H9 (cell line): ENCODE results near the gene TRPV5. TPM values are rescaled to one million over a fixed set of nuclear protein-coding genes. Genes with fewer than 3 reads are reported as not detected.

ENCODE experiments used
- DNase-seq: peaks from one replicate; pipeline ENCODE4 v3.0.0-alpha.2; 2017
- H2AFZ ChIP-seq: one replicate; pipeline ENCODE4 v1.6.1; 2013; ENCODE audit warnings: mild to moderate bottlenecking, low read length, control low read depth, moderate library complexity
- H2AK5ac ChIP-seq: 2 replicates; pipeline ENCODE4 v1.6.1; 2013; ENCODE audit warnings: low read length, control low read depth, mixed read lengths; ENCODE audit not compliant: insufficient read length
- H2BK120ac ChIP-seq: one replicate; pipeline ENCODE4 v1.6.1; 2013; ENCODE audit warnings: low read depth, mild to moderate bottlenecking, low read length, control low read depth, inconsistent platforms; ENCODE audit not compliant: poor library complexity, severe bottlenecking
- H2BK12ac ChIP-seq: 2 replicates; pipeline ENCODE4 v1.6.1; 2013; ENCODE audit warnings: low read length, control low read depth, mixed read lengths, low read depth; ENCODE audit not compliant: insufficient read length
- H2BK15ac ChIP-seq: 2 replicates; pipeline ENCODE4 v1.6.1; 2013; ENCODE audit warnings: low read depth, low read length, control low read depth
- H2BK20ac ChIP-seq: one replicate; pipeline ENCODE4 v1.6.1; 2013; ENCODE audit warnings: low read depth, mild to moderate bottlenecking, low read length, control low read depth, inconsistent platforms; ENCODE audit not compliant: poor library complexity, severe bottlenecking
- H2BK5ac ChIP-seq: 2 replicates; pipeline ENCODE4 v1.6.1; 2013; ENCODE audit warnings: low read length, control low read depth, mixed read lengths; ENCODE audit not compliant: insufficient read length
- H3K14ac ChIP-seq: 2 replicates; pipeline ENCODE4 v1.6.1; 2013; ENCODE audit warnings: low read length, control low read depth; ENCODE audit not compliant: insufficient read depth
- H3K18ac ChIP-seq: 2 replicates; pipeline ENCODE4 v1.6.1; 2013; ENCODE audit warnings: low read depth, mild to moderate bottlenecking, mixed read lengths, low read length, control low read depth; ENCODE audit not compliant: insufficient read length
- H3K23ac ChIP-seq: 2 replicates; pipeline ENCODE4 v1.6.1; 2013; ENCODE audit warnings: low read length, control low read depth, mixed read lengths, low read depth; ENCODE audit not compliant: insufficient read length
- H3K23me2 ChIP-seq: 2 replicates; pipeline ENCODE4 v1.6.1; 2013; ENCODE audit warnings: low read depth, mild to moderate bottlenecking, mixed read lengths, low read length, control low read depth; ENCODE audit not compliant: insufficient read length, poor library complexity, severe bottlenecking
- H3K27ac ChIP-seq: 2 replicates; pipeline ENCODE4 v1.5.1; 2013; ENCODE audit warnings: low read length, control low read depth, mixed read lengths, low read depth; ENCODE audit not compliant: insufficient read length
- H3K27me3 ChIP-seq: 2 replicates; pipeline ENCODE4 v1.6.1; 2013; ENCODE audit warnings: low read length, control low read depth, inconsistent platforms; ENCODE audit not compliant: insufficient read depth
- H3K4ac ChIP-seq: 2 replicates; pipeline ENCODE4 v1.6.1; 2013; ENCODE audit warnings: low read depth, mild to moderate bottlenecking, control low read depth, inconsistent platforms, low read length, moderate library complexity
- H3K4me1 ChIP-seq: 2 replicates; pipeline ENCODE4 v1.6.1; 2013; ENCODE audit warnings: low read length, control low read depth, inconsistent platforms; ENCODE audit not compliant: insufficient read depth
- H3K4me2 ChIP-seq: 2 replicates; pipeline ENCODE4 v1.6.1; 2013; ENCODE audit warnings: low read length, control low read depth, mixed read lengths; ENCODE audit not compliant: insufficient read length, insufficient read depth
- H3K56ac ChIP-seq: 2 replicates; pipeline ENCODE4 v1.6.1; 2013; ENCODE audit warnings: low read depth, mild to moderate bottlenecking, mixed read lengths, low read length, control low read depth; ENCODE audit not compliant: insufficient read length
- H3K79me1 ChIP-seq: 2 replicates; pipeline ENCODE4 v1.6.1; 2013; ENCODE audit warnings: low read depth, mild to moderate bottlenecking, moderate library complexity, low read length, control low read depth, inconsistent platforms; ENCODE audit not compliant: insufficient read depth, poor library complexity, severe bottlenecking
- H3K79me2 ChIP-seq: 2 replicates; pipeline ENCODE4 v1.6.1; 2013; ENCODE audit warnings: low read length, control low read depth, inconsistent platforms; ENCODE audit not compliant: insufficient read depth
- H3K9ac ChIP-seq: 2 replicates; pipeline ENCODE4 v1.6.1; 2013; ENCODE audit warnings: low read length, control low read depth, mixed read lengths; ENCODE audit not compliant: insufficient read length; ENCODE audit errors: extremely low read depth
- H3K9me3 ChIP-seq: one replicate; pipeline ENCODE4 v1.6.1; 2013; ENCODE audit warnings: low read depth, low read length, inconsistent platforms; ENCODE audit not compliant: control insufficient read depth
- H3T11ph ChIP-seq: one replicate; pipeline ENCODE4 v1.6.1; 2013; ENCODE audit warnings: mild to moderate bottlenecking, low read length, control low read depth, inconsistent platforms
- H4K20me1 ChIP-seq: one replicate; pipeline ENCODE4 v1.6.1; 2013; ENCODE audit not compliant: control insufficient read depth, insufficient read length, insufficient read depth
- H4K5ac ChIP-seq: 2 replicates; pipeline ENCODE4 v1.6.1; 2013; ENCODE audit warnings: low read depth, mild to moderate bottlenecking, mixed read lengths, low read length, control low read depth; ENCODE audit not compliant: insufficient read length
- H4K8ac ChIP-seq: replicated peaks from 2 replicates; pipeline ENCODE4 v1.6.1; 2013; ENCODE audit warnings: low read length, control low read depth, mixed read lengths, low read depth; ENCODE audit not compliant: insufficient read length
- H4K91ac ChIP-seq: 2 replicates; pipeline ENCODE4 v1.6.1; 2013; ENCODE audit warnings: low read depth, mild to moderate bottlenecking, moderate library complexity, mixed read lengths, low read length, control low read depth; ENCODE audit not compliant: insufficient read length
- H3K27ac Mint-ChIP-seq, 3 experiments: 2 replicates in 2 of 3; 3 replicates in 1 of 3; pipeline ENCODE4 v1.8.0; 2020 to 2021; ENCODE audit warnings: mixed read lengths in 3 of 3, mild to moderate bottlenecking in 1 of 3, moderate library complexity in 1 of 3
- H3K27me3 Mint-ChIP-seq: 2 replicates; pipeline ENCODE4 v1.8.0; 2021; ENCODE audit warnings: low read depth, mild to moderate bottlenecking, moderate library complexity, mixed read lengths
- H3K36me3 Mint-ChIP-seq, 3 experiments: 2 replicates in 2 of 3; 3 replicates in 1 of 3; pipeline ENCODE4 v1.8.0; 2020 to 2021; ENCODE audit warnings: low read depth in 3 of 3, mixed read lengths in 3 of 3; ENCODE audit not compliant: insufficient read depth in 1 of 3
- H3K4me1 Mint-ChIP-seq, 2 experiments: 2 replicates each; pipeline ENCODE4 v1.8.0; 2020; ENCODE audit warnings: mixed read lengths in 2 of 2
- H3K4me3 Mint-ChIP-seq, 2 experiments: 2 replicates in 1 of 2; 3 replicates in 1 of 2; pipeline ENCODE4 v1.8.0; 2020 to 2021; ENCODE audit warnings: mild to moderate bottlenecking in 2 of 2, mixed read lengths in 2 of 2, moderate library complexity in 1 of 2
- H3K9me3 Mint-ChIP-seq, 2 experiments: 2 replicates in 1 of 2; 3 replicates in 1 of 2; pipeline ENCODE4 v1.8.0; 2020; ENCODE audit warnings: mild to moderate bottlenecking in 2 of 2, mixed read lengths in 2 of 2, moderate library complexity in 1 of 2
- CTCF ChIP-seq: fragments of 200-600 bp; sonication (generic); conservative IDR thresholded peaks from 3 replicates; pipeline ENCODE4 v1.8.0; 2021; ENCODE audit warnings: antibody characterized with exemption, mild to moderate bottlenecking
- WGBS: extraction: QIAGEN DNeasy Blood & Tissue Kit; methylation state at CpG from one replicate; pipeline ENCODE4 v1.1.7; 2013; ENCODE audit warnings: missing lambda C conversion rate, low lambda C conversion rate, mixed read lengths; ENCODE audit not compliant: insufficient read length; ENCODE audit errors: extremely low coverage; 5-methylcytosine and 5-hydroxymethylcytosine counted together
- total RNA-seq: library from RNA; stranded (reverse); gene quantifications from 2 replicates; pipeline ENCODE4 v1.2.1, GENCODE V29; 2021

Gene TRPV5
- total RNA-seq, 1 experiment from 2014 or later, result not detected

- no peak overlapping the region for H3K4me2 ChIP-seq
- H4K91ac ChIP-seq, result no peak overlapping the region
- no peak overlapping the region for H2BK20ac ChIP-seq
- no peak overlapping the region for H4K5ac ChIP-seq
- no peaks in the 10 kb centered on the region for H3K79me1 ChIP-seq
- Mint-ChIP-seq H3K36me3 (no peaks in the 10 kb centered on the region; a peak in 1 of 7 replicates), H3K27me3 (peaks cover 51% of the 10 kb centered on the region), H3K27ac (no peak overlapping the region), H3K4me1 (no peaks in the 10 kb centered on the region), H3K9me3 (peaks cover 0 to under 1% of the 10 kb centered on the region in 2 experiments; a peak in 1 of 5 replicates), H3K4me3 (no peak overlapping the region)
- H3K9ac ChIP-seq, result no peak overlapping the region
- H3K27ac ChIP-seq, result no peak overlapping the region
- no peak overlapping the region for H3K56ac ChIP-seq
- no peaks in the 10 kb centered on the region for H3K27me3 ChIP-seq
- H2AFZ ChIP-seq, result no peak overlapping the region
- no CpG with 5 or more reads among the region's 12 CpGs for WGBS
- DNase-seq, result peak; percentile 73
- H4K8ac ChIP-seq, result no peak overlapping the region
- TF ChIP-seq CTCF, result peak; percentile 74
- H3K4me1 ChIP-seq, result no peaks in the 10 kb centered on the region
- H3K14ac ChIP-seq, result no peak overlapping the region
- no peak overlapping the region for H3K18ac ChIP-seq
- H2BK12ac ChIP-seq, result no peak overlapping the region
- no peaks in the 10 kb centered on the region for H3K23me2 ChIP-seq
- no peaks in the 10 kb centered on the region for H3K79me2 ChIP-seq
- no peak overlapping the region for H2BK120ac ChIP-seq
- H3K9me3 ChIP-seq, result no peaks in the 10 kb centered on the region
- no peaks in the 10 kb centered on the region for H4K20me1 ChIP-seq
- H2BK5ac ChIP-seq, result no peak overlapping the region
- no peak overlapping the region for H3K4ac ChIP-seq
- H2BK15ac ChIP-seq, result no peak overlapping the region
- H3T11ph ChIP-seq, result no peak overlapping the region
- no peak overlapping the region for H3K23ac ChIP-seq
- H2AK5ac ChIP-seq, result no peak overlapping the region
These were observed 8.1 kb downstream of the TRPV5 start for GRCh38 chr7:142925413-142925812.
